ENCODE results near the gene KCNQ4.

Gene KCNQ4

DNA sequence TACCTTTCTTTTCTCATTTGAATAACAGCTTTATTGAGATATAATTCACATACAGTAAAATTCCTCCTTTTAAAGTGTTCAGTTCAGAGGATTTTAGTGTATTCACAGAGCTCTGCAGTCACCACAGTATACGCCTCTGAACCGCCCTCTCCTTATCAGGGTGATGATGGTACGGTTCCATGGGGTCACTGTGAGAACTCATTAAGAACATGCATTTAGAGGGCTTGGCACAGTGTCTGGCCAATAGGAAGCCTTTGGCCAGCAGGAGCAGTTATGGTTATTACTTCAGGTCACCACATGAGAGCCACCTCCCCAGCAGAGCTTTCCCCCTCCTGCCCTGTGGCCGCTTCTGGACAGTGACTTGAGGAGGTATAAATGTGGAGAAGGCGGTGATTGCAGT lies 27.3 kb downstream of the KCNQ4 start:
- DNase-seq (ENCODE audit: low read depth in 1 of 2, low spot score in 1 of 2) = no peak
- Histone ChIP-seq H3K27me3 (ENCODE audit: insufficient read depth, poor library complexity, severe bottlenecking) (no peaks in the 10 kb centered on the region), H3K4me3 (replicated peaks; ENCODE audit: insufficient read depth, low read length) (no peak overlapping the region), H3K27ac (replicated peaks) (no peak overlapping the region)
- TF ChIP-seq CTCF (IDR thresholded peaks at IDR 0.05; ENCODE audit: insufficient read depth, low read length) (no peak), REST (IDR thresholded peaks at IDR 0.05; ENCODE audit: insufficient replicate concordance, low read depth) (no peak), POLR2AphosphoS5 (IDR thresholded peaks at IDR 0.05; ENCODE audit: low read depth) (no peak), SPI1 (IDR thresholded peaks at IDR 0.05; ENCODE audit: borderline replicate concordance, low read depth) (no peak), GABPA (IDR thresholded peaks at IDR 0.05; ENCODE audit: low read depth) (no peak)

DNA sequence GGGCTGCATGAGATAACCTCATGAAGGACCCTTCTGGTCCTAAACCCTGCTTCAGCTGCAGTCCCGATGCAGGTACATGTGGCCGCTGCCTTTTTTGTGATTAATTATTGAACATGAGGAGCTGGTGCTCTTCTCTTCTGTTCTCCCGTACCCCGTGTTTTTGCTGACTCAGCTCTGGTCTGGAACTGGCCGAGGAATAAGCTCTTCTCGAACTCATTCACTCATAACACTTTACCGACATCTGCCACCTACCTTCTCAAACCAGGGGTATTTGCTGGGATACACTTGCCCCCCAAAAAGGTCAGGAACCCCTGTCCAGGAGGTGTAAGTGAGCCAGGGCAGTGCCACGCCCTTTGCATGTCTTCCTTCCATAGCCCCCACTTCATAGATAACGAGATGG lies 31.8 kb downstream of the KCNQ4 start:
- no peak for DNase-seq (ENCODE audit: low read depth in 1 of 2, low spot score in 1 of 2)
- no peaks in the 10 kb centered on the region for H3K27me3 ChIP-seq (ENCODE audit: insufficient read depth, poor library complexity, severe bottlenecking)
- H3K27ac ChIP-seq (replicated peaks) = no peak overlapping the region
- TF ChIP-seq POLR2AphosphoS5 (IDR thresholded peaks at IDR 0.05; ENCODE audit: low read depth) = no peak
- TF ChIP-seq SPI1 (IDR thresholded peaks at IDR 0.05; ENCODE audit: borderline replicate concordance, low read depth) = no peak
- TF ChIP-seq CTCF (IDR thresholded peaks at IDR 0.05; ENCODE audit: insufficient read depth, low read length) = no peak
- TF ChIP-seq REST (IDR thresholded peaks at IDR 0.05; ENCODE audit: insufficient replicate concordance, low read depth) = no peak
- H3K4me3 ChIP-seq (replicated peaks; ENCODE audit: insufficient read depth, low read length) = no peak overlapping the region

- H3K27ac ChIP-seq (replicated peaks) = no peak overlapping the region
- no peak overlapping the region for H3K4me3 ChIP-seq (replicated peaks; ENCODE audit: insufficient read depth, low read length)
- no peaks in the 10 kb centered on the region for H3K27me3 ChIP-seq (ENCODE audit: insufficient read depth, poor library complexity, severe bottlenecking)
- TF ChIP-seq POLR2AphosphoS5 (IDR thresholded peaks at IDR 0.05; ENCODE audit: low read depth) (no peak), CTCF (IDR thresholded peaks at IDR 0.05; ENCODE audit: insufficient read depth, low read length) (no peak), GABPA (IDR thresholded peaks at IDR 0.05; ENCODE audit: low read depth) (no peak), REST (IDR thresholded peaks at IDR 0.05; ENCODE audit: insufficient replicate concordance, low read depth) (no peak), SPI1 (IDR thresholded peaks at IDR 0.05; ENCODE audit: borderline replicate concordance, low read depth) (no peak)
- DNase-seq (ENCODE audit: low read depth in 1 of 2, low spot score in 1 of 2) = no peak
These were observed 34.2 kb downstream of the KCNQ4 start for GRCh38 chr1:40817791-40818263.
